Right kidney (tissue), 1 donor: ENCODE data around the gene RCAN3.
"Not testable (repeated sequence)": the region's sequence is repeated elsewhere in the genome, so short reads cannot be mapped to it uniquely, and the experiment has no call there.

ENCODE experiments used
- DNase-seq: peaks from one replicate; pipeline ENCODE4 v3.0.0-alpha.2; 2016

The RCAN3 gene

DNA sequence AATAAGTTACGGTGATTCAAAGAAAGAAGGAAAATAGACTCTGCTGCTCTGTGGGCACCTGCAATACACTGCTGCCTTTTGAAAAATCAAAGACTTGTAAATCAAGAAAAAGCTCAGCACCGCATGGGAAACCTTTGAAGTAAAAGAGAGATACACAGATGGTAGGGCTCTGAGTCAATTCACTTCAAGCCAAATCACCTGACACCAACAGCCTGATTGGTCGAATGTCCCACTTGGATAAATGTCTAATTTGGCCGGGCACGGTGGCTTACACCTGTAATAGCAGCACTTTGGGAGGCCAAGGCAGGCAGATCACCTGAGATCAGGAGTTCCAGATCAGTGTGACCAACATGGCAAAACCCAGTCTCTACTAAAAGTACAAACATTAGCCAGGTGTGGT is 19.2 kb upstream of the RCAN3 start:
- no peak for DNase-seq

DNA sequence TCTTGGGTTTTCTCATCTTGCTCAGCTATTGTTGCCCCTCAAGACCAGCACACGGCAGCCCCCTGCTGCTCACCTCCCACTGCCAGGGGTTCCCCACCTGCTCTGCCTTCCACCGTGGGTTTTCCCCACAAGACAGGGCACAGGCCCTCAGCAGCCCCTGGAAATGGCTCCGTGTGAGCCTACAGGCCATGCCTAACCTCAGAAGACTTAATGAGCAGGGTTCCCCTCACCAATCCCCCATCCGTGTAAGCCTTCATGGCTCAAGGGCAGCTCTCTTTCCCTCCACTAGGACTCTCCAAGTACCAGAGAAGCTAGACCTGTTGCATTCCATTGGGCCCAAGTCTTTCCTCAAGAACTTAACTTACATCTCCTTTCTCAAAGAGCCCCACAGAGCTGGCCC is 18.4 kb upstream of the RCAN3 start:
- DNase-seq, result no peak

DNA sequence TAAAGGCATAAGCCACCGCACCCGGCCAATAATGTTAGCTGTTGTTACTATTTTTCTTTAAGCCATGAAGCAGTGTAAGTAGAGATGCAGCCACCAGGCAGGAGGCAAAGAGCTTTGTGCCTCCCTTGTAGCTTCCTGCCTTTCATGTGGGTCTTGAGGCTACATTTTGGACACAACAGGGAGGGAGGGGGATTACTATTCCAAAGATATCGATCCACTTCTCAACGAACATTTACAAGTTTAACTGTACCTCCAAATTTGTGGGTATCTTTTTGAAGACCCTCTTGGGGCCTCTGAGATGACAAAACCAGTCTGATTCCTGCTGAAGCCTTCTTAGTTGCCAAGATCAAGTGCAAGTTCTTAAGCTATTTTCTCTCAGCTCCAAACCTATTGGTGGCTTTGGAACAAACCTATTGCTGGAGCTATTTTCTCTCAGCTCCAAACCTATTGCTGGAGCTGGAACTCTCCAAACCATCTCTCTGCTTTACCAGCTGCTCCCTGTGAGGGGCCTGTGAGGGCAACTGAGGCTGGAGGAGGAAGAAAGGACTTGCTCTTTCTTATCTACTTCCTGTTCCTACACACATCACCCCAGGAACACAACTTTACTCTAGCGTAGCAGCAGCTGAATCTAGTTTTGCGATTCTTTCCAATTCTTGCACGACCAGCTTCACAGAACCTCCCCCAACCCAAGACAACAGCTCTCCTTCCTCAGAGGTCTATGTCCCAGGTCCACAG is 16.1 kb upstream of the RCAN3 start:
- DNase-seq, result no peak

DNA sequence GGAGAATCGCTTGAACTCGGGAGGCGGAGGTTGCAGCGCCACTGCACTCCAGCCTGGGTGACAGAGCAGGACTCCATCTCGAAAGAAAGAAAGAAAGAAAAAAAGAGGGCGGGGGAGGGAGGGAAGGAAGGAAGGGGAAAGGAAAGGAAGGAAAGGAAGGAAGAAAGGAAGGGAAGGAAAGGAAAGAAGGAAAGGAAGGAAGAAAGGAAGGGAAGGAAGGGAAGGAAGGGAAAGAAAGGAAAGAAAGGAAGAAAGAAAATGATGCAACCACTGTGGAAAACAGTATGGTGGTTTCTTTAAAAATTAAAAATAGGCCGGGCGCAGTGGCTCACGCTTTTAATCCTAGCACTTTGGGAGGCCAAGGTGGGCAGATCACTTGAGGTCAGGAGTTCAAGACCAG is 15.2 kb upstream of the RCAN3 start:
- no peak for DNase-seq

DNA sequence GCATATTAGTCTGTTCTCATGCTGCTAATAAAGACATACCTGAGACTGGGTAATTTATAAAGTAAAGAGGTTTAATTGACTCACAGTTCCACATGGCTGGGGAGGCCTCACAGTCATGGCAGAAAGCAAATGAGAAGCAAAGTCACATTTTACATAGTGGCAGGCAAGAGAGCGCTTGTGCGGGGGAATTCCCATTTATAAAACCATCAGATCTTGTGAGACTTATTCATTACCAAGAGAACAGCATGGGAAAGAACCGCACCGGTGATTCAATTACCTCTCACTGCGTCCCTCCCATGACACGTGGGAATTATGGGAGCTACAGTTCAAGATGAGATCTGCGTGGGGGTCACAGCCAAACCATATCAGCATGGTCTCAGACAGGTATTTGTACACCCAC is 14.5 kb upstream of the RCAN3 start:
- not testable (repeated sequence) for DNase-seq

DNA sequence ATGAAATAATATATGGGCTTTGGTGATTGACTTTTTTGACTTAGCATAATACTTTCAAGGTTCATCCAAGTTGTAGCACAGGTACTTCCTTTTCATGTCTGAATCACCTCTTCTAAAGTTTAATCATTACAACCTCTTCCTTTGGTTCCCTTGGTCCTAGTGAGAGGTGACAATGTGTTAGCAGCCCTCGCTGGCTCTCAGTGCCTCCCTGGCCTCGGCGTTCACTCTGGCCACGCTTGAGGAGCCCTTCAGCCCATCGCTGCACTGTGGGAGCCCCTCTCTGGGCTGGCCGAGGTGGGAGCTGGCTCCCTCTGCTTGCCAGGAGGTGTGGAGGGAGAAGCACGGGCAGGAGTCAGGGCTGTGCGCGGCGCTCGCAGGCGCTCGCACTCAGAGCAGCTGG is 13.0 kb upstream of the RCAN3 start:
- DNase-seq, result no peak

DNA sequence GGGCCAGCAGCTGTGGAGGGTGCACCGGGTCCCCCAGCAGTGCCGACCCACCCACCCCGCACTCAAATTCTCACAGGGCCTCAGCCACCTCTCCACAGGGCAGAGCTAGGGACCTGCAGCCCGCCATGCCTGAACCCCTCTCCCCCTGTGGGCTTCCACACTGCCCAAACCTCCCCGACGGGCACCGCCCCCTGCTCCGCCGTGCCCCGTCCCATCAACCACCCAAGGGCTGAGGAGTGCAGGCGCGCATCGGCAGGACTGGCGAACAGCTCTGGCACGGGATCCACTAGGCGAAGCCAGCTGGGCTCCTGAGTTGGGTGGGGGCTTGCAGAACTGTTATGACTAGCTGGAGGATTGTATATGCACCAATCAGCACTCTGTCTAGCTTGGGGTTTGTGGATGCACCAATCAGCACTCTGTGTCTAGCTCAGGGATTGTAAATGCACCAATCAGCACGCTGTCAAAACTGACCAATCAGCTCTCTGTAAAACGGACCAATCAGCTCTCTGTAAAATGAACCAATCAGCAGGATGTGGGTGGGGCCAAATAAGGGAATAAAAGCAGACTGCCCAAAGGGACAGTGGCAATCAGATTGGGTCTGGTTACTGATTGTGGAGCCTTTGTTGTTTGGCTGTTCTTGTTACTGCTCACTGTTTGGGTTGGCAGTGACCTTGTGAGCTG is 12.4 kb upstream of the RCAN3 start:
- no peak for DNase-seq

DNA sequence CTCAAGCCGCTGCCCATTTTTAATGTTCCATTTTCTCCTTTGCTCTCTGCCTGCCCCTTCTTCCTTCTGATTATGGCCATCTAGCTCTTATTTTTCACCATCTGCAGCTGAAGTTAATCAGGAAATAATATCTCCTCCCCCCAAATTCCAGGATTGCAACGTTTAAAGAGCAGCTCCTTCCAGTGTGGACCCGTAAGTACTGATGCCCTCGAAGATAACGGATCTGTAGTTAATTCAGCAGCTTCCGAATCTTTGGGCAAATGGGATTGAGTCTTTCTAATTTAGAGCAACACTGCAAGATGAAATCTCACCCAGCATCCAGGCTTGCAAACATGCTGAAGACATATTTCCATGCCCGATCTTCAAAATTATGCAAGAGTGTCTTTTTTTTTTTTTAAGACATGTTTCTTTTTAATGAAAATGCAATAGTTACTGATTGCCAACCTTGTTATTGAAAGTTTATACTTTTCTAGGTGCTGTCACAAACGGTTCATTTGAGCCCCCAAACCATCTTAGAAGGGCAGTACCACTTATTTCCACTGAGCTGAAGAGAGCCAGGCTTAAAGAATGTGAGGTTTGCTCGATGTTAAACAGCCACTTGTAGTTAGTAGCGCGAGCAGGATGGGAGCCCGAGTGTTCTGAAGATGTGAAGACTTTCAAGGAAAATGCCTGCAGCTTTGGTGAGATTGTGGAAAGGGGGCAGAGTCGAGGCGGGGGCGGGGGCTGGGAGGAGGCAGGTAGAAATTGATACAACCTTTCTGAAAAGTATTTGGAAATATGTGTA is 10.9 kb upstream of the RCAN3 start:
- DNase-seq, result no peak

DNA sequence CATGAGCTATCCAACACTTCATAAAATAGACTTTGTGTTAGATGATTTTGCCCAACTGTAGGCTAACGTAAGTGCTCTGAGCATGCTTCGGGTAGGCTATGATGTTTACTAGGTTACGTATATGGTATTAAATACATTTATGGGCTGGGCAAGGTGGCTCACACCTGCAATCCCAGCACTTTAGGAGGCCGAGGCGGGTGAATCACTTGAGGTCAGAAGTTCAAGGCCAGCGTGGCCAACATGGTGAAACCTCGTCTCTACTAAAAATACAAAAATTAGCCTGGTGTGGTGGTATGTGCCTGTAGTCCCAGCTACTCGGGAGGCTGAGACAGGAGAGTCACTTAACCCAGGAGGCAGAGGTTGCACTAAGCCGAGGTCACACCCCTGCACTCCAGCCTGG is 9.7 kb upstream of the RCAN3 start:
- DNase-seq, result not testable (repeated sequence)

DNA sequence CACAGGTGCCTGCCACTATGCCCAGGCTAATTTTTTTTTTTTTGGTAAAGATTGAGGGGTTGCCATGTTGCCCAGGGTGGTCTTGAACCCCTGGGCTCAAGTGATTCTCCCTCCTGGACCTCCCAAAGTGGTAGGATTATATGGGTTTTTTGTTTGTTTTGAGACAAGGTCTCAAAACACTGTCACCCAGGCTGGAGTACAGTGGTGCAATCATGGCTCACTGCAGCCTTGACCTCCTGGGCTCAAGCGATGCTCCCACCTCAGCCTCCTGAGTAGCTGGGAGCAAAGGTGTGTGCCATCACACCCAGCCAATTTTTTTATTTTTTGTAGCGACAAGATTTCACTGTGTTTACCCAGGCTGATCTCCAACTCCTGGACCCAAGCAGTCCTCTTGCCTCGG is 8.9 kb upstream of the RCAN3 start:
- no peak for DNase-seq

DNA sequence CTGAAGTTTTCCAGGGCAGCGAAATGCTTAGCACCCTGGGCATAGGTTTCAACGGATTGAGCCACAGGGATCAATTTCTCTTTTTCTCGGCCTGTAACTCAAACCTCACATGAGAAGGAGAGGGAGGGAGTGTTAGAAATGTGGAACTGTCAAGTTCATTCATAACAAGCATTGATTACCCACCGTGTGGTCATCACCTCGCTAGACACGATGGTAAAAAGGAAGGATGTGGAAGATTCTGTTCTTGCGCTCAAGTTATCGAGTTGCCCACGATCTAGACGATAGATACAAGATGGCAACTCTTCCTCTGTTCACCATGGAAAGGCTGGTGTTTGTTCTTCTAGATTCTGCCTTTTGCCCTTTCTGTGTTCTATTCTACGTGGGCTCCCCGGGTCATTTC is 4.0 kb upstream of the RCAN3 start:
- DNase-seq, result no peak

DNA sequence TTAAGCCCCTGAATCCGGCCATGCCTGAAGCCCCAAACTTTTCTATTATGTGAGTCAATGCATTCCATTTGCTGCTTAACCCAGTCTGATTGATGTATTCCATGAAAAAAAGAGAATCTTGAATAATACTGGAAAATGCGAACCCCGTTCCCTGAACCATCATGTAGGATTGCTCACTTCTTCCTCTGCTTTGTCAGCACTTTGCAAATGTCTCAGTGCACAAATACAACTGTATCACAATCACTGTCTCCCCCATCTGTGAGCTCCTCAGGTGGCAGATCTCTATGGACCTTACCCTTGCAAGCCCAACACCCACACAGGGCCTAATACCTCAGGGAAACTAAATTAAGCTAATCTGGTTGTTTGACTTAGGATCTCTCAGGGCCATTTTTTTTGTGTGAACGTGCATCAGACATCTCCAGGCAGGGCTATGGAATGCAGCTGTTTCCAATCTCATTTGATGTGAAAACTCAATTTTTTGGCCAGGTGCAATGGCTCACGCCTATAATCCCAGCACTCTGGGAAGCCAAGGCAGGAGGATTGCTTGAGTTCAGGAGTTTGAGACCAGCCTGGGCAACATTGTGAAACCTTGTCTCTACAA is 2.1 kb upstream of the RCAN3 start:
- no peak for DNase-seq

DNA sequence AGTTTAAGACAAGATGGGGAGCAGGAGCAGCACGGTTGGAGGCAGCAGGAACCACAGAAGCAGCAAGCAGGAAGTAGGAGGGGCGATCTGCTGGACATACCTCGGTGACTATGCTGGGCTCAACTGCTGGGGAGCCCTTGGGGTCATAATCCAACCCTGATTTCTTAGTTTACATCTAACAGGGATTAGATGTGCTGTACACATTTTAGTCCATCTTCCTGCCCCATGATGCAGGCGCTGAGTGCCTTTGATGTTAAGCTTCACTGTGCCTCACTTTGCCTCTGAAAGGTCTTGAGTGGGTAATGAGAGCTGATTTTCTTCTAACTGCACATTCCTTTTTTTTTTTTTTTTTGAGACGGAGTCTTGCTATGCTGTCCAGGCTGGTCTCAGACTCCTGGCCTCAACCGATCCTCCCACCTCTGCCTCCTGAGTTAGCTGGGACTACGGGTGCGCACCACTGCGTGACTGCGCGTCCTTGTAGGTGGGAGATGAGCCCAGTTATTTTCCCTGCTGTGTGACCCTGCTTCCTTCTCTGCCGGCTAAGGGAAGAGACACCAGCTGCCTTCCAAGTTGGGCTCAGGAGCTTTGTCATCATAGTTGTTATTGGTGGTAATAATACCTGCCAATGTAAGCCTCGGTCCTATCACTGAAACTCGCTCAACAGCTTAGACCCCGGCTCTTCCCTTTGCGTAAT is 1.1 kb upstream of the RCAN3 start:
- no peak for DNase-seq

DNA sequence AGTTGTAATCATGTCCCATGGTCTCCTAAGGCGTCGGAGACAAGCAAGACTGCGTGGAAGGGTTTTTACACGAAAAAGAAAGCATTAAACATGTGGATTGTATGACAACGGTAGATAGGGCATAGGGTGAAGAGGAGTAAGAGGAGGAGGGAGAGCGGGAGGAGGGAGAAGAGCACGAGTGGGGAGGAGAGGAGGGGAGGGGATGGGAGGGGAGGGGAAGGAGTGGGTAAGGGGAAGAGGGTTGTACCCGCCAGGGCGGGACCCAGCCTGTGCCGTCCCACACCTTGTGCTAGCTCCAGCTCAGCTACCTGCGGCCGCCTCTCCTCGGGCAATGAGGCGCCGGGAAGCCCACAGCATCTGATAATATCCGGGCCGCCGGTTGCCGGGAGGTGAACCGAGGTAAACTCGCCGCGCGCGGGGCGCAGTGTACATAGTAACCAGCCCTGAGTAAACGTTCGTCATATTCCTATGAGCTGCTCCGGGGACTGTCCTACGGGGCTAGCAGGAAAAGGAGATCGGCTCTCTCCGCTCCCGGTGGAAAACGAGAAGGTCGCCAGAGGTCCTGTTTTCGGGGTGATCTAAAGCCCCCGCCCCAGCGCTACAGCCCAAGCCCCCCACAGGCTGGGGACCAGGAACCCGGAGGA is 449 bp upstream of the RCAN3 start:
- DNase-seq, result peak; percentile 78

DNA sequence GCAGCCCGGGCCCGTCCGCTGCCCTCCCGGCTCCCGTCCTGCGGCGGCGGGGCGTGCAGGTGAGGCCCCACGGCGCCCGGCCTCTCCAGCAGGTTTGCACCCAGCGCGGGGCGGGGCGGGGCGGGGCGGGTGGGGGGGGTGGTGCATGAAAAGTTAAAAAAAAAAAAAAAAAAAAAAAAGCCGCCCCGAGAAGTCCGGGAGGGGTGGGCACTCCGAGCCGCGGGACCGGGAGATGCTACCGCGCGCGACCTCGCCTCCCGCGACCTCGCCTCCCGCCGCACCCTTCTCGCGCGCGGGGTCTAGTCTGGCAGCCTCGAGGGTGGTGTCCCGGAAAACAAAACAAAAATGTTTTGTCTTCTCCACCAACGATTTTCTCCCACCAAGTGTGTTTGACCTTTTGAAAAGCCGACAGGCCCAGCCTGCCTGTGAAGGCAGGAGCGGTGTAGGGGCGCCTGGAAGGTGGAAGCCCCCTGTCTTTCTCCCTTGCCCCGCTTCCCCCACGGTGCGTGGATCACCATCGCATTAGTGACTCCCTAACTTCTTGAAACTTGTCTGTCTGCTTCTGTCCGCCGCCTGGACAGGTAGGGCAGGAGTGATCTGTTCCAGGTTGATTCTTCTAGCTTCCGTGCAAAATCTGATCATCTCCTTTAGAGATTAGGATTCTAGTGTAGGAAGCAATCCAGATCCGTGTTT is 569 bp downstream of the RCAN3 start:
- DNase-seq, result peak; percentile 48

DNA sequence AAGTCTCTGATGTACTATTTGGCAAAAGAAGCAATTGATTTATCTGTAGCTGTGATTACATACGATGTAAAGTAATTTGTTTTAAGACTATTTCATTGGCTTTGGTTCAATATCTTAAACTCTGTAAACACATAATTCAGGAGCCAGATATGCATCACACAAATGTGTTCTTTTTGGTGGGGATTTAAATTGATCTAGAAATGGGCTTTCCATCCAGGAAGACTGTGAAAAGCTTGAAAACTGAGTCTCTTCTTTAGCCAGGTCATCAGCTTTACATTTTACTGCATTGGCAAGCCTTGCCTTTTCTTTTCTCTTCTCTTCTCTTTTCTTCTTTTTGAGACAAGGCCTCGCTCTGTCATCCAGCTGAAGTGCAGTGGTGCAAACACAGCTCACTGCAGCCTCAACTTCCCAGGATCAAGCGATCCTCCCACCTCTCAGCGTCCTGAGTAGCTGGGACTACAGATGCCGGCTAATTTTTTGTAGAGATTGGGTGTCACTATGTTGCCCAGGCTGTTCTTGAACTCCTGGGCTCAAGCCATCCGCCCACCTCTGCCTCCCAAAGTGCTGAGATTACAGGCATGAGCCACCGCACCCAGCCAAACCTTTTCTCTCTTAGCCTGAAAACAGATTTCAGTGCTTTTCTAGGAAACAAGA is 1.4 kb downstream of the RCAN3 start:
- no peak for DNase-seq

DNA sequence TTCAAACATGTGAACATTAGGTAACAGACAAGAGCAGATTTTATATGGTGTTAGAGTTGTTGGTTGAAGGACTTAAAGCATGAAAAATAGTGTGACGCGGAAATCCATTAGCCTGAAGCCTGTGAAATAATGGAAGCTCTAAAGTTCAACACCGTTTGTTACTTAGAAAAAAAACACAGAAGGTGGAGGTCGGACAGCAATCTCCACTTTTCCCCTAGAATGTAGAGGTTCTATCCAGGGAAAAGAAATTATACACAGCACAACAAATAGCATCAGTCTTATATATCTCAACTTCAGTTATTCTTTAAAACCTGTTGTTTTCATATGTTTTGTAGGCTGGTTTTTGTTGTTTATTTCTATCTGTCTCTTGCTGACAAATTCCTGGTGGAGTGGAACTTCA is 1.9 kb downstream of the RCAN3 start:
- no peak for DNase-seq

DNA sequence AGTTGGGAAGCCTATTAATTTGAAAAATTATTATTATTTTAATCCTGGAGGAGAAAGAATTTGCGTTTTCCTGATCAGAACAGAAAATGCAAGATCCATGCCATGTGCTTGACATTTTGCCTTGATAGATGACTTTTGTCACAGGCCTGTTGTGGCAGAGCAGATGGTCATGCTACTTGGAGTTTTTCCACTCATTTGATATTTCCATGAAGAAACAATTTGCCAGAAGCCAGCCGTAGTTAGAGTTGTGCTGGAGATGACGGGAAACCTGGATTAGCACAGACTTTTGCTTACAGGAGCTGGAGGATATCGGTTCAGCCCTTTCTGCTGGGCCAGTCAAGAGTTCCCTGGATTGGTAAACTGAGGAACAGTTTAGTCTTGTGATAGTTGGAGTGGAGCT is 3.2 kb downstream of the RCAN3 start:
- DNase-seq, result no peak

DNA sequence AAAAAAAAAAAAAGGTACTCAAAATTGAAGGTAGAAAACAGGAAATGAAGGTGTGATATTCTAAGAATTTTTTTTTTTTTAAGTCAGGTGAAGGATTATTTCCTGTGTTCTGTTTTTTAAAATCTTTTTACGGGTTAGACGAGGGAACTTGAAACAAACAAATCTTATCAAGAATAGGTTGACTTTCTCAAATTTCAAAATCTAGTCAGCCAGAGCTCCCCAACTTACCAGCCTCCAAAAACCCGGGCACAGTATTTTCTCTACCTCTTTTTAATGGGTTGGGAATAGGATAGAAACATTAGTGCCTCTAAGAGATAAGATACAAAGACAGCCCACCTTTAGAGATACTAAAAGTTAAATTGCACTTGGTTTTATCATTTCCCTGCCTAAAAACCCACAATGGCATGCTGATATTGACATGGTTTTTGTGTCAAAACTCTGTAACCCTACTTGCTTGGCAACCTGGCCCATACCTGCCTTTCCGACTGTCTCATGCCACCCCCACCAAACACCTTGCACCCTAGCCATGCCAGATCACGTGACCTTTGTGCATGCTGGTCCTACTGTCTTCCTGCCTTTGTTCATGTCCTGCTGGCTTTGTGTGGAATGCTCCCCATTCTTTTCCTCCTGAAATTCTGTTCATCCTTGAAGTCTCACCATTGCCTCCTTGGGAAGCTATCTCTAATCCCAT is 4.2 kb downstream of the RCAN3 start:
- DNase-seq, result no peak

DNA sequence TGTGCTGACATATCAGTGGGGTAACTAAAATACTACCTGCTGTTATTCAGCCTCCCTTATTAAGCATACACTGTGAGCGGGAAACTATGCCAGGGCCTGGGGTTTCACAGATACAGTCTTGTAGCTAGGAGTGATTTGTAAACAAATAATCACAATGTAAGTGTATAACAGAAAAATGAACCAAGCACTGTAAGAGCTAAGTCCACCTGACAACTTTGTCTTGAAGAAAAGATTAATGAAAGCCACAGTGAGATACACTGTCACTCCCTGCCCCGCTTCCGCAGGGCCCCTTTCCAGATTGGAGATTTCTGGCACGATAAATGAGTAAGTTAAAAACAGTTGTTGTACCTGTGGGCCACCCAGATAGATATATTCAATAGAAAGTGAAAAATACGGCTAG is 4.8 kb downstream of the RCAN3 start:
- no peak for DNase-seq
